NCI-H2171 treated with DMSO at 0.1 percent for 48 hours (cell line): ENCODE measurements around the gene ADGRD2.

Experiments
- DNase-seq: peaks from one replicate; lab custom pipeline; 2025; lab: John Stamatoyannopoulos, UW

ADGRD2 gene

DNA sequence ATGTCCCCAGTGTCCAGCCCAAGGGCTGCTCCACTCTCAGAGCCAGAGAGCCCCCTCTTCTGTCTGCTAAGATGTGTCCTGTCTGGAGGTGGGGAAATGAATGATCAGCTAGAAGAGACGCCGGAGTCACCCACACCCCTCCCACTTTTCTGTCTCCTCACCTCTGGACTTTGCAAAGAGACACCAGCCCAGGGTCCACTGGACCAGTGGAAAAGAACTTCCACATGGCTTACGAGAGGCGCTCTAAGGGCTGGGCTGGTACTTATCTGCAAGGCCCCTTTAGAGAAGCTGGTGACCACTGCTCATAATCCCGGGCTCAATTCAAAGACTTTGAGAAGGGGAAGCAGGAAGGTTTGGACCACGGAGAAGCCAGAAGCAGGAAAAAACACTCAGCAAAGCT is 47.8 kb downstream of the ADGRD2 start:
- no peak for DNase-seq

DNA sequence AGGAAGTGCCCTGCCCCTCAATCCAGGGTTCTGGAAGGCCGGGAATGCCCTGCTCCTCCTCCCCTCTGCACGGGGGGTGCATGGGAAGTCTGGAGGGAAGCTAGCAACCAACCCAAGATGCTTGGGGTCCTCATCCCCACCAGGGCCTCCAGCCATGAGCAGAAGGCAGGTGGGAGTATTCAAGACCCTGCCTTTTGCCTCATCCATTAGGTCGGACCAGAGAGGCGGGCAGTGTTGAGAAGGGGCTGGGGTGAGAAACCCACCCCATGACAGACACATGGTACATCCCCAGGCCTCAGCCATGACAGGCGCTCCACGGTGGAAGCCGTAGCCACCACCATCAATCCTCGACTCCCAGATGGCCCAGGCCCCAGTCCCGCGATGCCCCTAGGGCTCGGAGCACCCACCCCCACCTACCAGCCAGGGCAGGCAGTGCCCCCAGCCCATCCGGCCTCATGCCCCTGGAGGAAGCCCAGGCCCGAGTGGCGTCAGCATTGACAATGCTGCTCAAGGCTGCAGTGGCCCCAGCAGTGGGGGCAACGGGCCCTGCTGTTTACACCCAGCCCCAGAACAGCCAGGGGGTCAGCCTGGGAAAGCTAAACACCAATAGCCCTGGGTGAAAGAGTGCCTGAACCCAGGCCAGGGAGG is 48.4 kb downstream of the ADGRD2 start:
- no peak for DNase-seq

- no peak for DNase-seq
Measured at GRCh38 chr9:124499216-124499615, 49.0 kb downstream of the ADGRD2 start.

GRCh38 chr9:124500028-124500795 is 50.0 kb downstream of the ADGRD2 start:
- no peak for DNase-seq

GRCh38 chr9:124500796-124501611 is 50.8 kb downstream of the ADGRD2 start:
- no peak for DNase-seq

- no peak for DNase-seq
Measured at GRCh38 chr9:124501771-124502320, 51.6 kb downstream of the ADGRD2 start.

- DNase-seq, result no peak
Measured at GRCh38 chr9:124502711-124503702, 52.8 kb downstream of the ADGRD2 start.

GRCh38 chr9:124503713-124504529 is 53.7 kb downstream of the ADGRD2 start:
- DNase-seq, result peak; percentile 4

- no peak for DNase-seq
Measured at GRCh38 chr9:124504530-124505005, 54.3 kb downstream of the ADGRD2 start.

DNA sequence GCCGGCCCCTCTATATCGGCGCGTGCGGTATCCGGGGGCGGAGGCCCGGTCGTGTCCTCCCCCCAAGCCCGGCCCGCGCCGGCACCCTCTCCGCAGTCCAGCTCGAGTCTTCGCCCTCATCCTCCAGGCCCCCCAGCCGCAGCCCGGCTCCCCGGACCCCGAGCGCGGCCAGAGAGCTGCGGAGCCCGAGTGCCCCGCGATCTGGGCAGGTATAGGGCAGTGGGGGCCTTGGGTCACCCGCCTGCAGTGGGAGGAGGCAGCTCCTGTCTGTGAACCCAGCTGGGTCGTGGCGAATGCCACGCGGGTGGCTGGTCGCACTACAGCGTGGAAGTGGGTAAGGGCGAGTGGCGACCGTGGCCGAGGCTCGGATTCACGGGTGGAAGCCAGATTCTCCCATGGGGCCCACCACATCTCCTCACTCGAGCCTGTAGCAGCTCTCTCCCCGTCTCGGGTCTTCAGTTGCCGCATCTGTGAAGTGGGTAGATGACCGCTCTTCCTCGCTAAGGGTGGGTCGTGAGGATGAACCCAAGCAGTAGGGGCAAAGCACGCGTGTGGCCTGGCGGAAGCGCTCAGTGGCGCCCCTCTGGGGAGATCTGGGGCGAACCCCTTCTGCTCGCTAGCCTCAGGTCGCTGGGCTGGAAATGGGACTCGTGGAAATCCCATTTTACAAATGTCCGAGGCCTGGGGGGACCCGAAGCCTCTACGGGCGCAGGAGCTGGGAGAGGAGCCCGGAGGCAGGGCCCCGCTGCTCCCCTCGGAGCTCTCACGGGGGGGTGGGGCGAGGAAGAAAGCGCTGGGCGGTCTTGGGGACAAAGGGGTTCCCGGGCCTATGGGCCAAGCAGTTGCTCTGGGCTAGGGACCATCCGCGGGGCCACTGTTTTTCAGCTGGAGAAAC is 55.0 kb downstream of the ADGRD2 start:
- no peak for DNase-seq

- no peak for DNase-seq
Measured at GRCh38 chr9:124505901-124506346, 55.7 kb downstream of the ADGRD2 start.

GRCh38 chr9:124506433-124506832 is 56.2 kb downstream of the ADGRD2 start:
- no peak for DNase-seq

GRCh38 chr9:124506931-124507879 is 57.0 kb downstream of the ADGRD2 start, which contains the start of gene NR5A1:
Gene NR5A1, minus strand, starts transcription at chr9:124507399. Its CDS starts 4,004 bp downstream, at chr9:124503395.
- no peak for DNase-seq

DNA sequence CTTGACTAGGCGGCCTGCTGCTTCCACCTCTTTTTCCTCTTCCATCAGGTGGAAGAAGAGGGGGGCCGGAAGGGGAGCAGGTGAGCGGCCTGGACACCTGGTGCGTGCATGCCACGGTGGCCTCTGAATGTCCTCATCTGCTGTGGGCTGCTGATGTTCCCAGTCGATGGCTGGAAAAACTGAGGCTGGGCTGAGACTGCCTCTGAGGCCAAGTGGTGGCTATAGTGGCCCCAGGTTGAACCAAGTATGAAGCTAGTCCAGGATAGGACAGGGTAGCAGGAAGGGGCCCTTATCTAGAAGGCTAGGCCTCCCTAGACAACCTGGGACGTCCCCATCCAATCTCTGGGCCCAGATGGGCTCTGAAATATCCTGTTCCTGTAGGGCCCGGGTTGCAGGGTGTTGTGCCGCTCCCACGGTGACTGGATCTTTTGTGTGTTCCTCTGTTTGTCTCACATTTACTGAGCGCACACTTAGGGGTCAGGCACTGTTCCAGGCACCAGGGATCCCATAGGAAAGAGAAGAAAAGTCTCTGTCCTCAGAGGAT is 57.7 kb downstream of the ADGRD2 start:
- no peak for DNase-seq

GRCh38 chr9:124510650-124511425 is 60.6 kb downstream of the ADGRD2 start:
- DNase-seq, result no peak

GRCh38 chr9:124511426-124511840 is 61.2 kb downstream of the ADGRD2 start:
- DNase-seq, result no peak
